Activated CD8-positive, alpha-beta memory T cell treated with anti-CD3 and anti-CD28 coated beads, Interleukin-2, amount 50 U/mL, for 1 hour (primary cell): ENCODE measurements around the gene EXOC6B.
"Not testable (repeated sequence)": the region's sequence is repeated elsewhere in the genome, so short reads cannot be mapped to it uniquely, and the experiment has no call there.

Experiments
- DNase-seq: peaks from one replicate; pipeline ENCODE4 v3.0.0-alpha.2; 2020; ENCODE audit errors: extremely low read depth

EXOC6B gene

DNA sequence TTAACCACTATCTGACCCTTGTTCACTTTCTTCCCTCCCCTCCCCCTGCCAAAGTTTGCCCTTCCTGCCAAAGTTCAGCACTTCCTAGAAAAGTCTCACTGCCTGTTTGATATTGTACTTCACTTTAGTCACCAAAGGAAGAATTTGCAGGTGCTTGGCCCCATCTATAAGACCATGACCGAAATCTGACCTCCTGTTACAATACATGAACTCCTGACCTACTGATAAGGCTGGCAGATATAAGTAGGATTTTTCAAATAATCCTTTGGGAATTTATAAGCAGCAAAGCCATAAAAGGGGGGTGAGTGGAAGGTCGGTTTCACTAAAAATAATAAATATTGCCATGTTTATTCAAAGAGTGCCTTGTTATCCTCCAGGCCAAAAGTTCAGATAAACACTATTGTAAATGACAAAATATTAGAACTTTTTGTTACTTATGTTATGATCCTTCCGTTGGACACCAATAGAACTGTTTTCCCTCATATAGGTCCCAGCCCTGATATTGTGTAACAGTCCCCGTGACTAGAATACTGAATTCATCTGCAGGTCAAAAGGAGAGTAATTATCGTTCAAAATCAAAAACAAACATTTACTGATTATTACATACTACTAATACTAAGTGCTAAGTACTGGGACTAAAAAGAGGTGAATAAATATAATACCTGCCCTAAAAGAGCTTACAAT lies 277.6 kb downstream of the EXOC6B start:
- no peak for DNase-seq

DNA sequence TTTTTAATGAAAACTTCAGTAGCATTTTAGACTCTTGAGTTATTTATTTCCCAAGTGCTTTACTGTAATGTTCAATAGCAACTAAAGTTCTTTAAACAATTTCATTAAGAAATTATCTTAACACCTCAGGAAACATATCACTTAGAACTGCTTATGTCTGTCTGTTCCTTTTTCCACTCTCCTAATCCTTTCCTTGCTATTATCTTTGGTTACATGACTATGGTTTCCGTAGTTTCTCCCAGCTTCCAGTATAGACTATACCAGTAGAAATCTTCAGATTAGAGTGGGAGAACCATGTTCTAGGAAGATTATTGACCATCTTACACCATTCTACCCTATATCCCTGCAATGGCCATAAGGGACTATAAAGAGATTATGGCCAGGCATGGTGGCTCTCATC lies 280.0 kb downstream of the EXOC6B start:
- DNase-seq, result no peak

DNA sequence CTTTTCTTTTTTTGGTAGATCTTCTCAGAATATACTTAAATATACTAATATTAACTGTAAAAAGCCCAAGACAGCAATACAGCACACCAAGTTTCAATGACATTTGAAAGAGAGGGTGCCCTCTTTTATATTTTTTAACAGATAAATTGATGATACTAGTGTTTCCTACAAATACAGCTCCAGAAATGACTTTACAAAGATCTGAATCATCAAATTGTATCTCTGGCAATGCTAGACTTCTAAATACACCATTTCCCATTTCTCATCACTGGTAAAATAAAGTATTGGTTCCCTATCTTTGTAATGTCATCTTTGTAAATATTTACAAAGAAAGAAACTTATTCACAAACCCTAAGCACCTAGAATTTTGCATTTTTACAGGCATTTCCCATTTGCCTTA lies 281.3 kb downstream of the EXOC6B start:
- no peak for DNase-seq

DNA sequence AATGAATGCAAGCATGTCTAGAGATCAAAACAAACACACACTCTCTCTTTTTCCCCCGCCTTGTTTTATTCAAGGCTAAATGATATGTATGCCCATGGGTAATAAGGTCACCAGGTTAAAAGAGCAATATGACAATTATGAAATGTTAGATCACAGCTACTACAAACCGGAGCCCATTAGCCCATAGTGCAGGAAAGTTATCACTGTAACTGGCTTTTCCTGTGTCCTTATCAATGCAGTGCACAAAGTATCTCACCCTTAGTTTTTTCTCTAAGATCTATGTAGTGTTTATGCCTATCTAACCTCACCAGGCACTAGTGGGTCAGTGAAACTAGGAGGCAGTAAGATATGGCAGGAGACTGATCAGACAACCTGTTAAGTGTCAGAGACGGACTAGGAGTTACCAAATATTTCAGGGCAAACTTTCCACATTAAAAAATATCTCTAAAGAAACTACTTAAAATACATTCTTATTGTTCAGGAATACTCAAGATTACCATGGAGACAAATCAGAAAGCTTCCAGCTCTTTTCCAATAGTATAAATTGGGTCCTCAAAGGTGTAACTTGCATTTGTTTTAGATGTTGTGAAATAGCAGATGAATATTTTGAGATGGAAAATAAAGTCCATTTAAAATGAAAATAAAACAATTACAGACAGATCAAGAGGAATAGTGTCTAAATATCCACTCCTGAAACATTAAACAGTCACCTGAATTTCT lies 282.2 kb downstream of the EXOC6B start:
- DNase-seq, result no peak

DNA sequence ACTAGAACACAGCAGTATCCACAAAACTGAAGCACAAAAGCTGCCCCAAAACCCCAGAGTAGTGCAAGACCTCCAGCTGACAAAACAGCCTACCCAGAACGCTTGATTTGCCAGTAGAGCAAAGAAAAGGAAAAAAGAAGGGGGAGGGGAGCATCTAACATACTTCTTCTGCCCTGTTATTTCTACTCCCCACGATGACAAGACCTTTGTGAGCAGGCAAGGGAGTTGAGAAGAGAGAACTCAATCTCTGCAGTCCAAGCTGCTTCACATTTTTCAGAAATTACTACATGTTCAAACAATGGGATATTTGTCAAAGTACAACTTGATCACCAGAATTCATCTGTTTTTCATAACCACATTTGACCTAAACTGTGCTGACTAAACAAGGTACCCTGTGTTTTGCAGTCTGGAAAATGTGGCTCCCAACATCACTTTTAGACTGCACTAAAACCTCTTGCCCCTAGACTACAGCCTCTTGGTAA lies 286.7 kb downstream of the EXOC6B start:
- DNase-seq, result no peak

DNA sequence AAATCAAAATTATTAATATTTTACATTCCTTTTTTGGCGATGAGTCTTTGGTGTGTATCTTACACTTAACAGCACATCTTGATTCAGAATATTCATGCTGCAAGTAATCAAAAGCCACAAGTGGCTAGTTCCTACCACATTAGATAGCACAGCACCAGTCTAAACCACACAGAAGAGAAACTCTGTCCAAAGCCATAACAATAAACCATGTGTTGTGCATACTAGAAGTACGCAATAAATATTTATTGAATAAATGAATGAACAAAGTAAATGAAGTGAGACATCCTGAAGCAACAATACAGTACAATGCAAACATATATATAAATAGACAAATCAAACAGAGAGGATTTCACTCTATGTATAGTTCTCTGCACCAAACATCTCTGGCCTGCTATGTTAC lies 287.3 kb downstream of the EXOC6B start:
- no peak for DNase-seq

DNA sequence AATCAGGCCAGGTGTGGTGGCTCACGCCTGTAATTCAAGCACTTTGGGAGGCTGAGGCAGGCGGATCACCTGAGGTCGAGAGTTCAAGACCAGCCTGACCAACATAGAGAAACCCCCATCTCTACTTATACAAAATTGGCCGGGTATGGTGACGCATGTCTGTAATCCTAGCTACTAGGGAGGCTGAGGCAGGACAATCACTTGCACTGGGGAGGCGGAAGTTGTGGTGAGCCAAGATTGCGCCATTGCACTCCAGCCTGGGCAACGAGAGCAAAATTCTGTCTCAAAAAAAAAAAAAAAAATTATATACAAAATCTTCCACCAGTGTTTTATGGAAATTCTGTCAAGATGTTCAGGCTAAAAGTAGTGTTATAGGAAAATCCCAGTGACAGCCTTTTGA lies 290.2 kb downstream of the EXOC6B start:
- not testable (repeated sequence) for DNase-seq

DNA sequence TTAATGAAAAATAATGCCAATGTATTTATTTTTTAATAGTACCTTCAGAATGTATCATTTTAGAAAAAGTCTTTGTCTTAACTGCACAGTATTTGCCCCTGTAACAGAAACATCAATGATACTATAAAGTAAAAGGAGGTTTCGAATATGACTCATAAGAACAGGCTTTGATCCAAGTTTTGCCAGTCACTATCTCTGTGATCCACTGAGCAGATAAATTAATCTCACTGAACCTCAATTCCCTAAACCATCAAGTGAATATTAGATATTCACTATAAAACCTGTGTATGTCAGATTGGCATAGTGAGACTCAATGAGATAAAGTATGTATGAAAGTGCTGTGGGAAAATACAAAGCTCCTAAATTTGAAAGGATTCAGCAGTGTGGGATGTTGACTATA lies 292.1 kb downstream of the EXOC6B start:
- no peak for DNase-seq

DNA sequence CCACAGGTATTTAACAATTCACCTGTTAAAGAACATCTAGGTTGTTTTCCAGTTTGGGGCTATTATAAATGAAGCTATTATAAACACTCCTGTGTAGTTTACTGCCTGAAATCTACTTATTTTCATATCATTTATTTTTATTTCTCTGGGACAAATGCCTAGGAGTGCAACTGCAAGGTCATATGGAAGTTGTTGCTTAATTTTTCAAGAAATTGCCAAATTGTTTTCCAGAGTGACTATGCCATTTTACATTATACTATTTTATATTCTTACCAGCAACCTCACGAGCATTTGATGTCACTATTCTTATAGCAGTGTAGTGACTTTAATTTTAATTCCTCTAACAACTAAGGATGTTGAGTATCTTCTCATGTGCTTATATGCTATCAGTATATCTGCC lies 298.4 kb downstream of the EXOC6B start:
- no peak for DNase-seq

DNA sequence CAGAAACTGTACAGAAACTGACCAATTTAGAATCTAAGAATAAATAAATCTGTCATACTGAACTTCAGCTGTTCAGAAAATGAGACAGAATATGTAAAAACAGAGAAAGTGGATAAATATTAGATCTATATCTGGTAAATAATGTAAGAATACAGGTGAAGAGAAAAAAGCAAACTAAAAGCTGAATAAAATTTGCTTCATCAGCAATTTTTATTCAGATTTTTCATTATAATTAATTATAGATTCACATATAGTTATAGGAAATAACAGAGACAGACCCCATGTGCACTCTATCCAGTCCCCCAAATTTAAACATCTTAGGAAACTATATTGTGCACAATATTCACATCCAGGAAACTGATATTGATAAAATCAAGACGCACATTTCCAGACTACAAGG lies 299.2 kb downstream of the EXOC6B start:
- DNase-seq, result no peak

DNA sequence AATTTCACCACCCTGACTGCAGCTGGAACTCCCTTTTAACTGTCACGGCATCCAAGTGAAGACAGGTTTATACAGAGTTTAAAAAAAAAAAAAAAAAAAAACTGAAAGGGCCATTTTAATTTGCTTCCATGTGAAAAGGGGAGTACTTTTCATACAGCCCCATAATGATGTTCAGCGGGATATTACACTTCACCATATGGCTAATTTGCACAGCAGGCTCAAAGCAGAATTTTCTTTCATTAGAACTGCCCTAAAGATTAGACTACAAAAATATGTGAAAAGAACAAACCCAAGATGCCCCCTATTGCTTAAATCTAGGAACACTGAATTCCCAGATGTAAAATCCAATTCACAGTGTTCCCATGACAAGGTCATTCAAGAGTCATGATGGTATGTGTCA lies 301.8 kb downstream of the EXOC6B start:
- no peak for DNase-seq

DNA sequence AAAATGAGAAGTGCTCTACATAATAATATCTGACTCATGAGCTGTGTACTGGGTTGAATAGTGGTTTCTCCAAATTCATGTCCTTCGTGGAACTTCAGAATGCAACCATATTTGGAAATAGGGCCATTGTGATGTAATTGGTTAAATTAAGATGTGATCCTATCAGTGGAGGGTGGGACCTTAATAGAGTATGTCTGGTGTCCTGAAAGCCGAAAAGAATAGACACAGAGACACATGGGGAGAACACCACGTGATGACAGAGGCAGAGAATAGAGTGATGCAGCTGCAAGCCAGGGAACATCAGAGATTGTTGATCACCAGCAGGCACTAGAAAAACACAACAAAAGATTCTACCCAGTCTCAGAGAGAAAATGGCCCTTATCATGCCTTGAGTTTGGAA lies 310.1 kb downstream of the EXOC6B start:
- no peak for DNase-seq

DNA sequence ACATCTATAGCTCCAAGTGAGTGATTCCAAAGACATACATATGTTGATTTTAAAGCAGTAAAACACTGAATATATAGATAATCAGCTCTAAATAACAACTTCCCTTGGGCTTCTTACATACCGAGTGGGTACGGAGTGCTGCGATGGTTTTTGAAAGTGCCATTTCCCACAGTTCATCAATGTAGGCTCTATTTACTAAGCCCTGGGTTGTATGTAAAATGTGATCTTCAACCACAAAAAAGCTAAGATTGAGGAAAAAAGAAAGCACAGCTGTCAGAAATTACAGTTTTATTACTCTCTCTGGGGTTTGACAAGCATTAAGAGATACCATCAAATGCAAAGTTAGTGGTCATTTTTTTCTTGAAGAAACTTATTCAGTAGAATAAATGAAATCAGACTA lies 312.8 kb downstream of the EXOC6B start:
- no peak for DNase-seq

DNA sequence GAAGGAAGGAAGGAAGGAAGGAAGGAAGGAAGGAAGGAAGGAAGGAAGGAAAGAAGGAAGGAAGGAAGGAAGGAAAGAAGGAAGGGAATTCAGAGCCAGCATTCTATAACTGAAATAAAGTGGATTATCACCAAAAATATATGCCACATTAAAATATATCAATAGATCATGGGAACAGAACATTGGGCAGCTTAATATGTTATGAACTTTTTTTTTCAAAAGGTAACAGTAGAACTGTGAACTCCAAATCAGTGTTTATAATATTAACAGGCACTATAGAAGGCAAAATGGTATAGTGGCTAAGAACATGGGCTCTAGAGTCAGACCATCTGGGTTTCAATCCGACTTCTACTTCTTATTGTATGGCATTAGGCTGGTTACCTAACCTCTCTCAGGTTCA lies 313.5 kb downstream of the EXOC6B start:
- DNase-seq, result no peak

DNA sequence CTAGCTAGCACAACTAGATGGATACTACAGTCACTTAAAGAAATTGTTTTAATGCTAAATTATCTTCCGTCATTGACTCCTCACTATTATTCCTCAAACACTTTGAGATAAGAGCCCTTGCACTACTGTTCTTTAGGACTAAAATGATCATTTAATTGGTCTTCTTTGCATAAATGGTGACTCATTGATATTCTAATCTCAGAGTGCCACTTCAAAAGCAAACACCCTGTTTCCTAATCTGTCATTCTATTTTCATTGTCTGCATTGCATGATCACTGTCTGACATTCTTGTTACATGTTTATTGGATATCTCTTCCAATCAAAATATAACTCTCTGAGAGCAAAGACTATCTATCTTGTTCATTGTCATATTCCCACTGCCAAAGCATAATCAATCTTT lies 313.9 kb downstream of the EXOC6B start:
- DNase-seq, result no peak

DNA sequence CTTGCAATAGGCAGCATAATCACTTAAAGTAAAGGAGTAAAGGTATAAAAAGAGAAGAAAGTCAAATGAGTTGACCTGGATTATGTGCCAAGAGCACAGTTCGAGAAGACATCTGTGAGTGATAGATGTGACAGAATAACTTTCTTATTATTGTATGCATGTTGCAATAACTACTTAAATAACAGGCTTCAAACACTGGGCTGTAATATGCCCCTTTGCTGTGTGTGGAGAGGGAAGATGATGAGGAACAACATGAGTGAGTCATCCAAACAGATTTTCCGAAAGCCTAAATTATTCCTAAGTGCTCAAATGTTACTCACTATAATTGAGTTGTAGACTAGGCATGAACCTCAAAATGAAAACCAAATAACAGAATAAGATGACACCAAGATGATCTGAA lies 328.1 kb downstream of the EXOC6B start:
- no peak for DNase-seq

DNA sequence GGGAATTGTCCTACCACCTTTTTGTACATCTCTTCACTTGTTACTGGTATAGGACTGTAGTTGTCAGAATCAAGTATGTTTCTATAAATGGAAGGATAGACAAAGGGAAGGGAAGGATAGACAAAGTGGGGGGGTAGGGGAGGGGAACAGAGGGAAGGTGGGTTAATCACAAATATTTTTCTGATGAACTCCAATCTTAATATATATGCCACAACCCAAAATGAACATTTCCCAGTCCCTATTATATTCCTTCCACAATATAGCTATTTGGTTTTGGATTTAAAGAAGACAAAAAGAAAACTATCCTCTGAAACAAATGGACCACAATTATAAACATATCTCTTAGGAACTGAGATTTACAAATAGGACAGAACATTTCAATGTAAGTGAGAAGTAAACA lies 329.4 kb downstream of the EXOC6B start:
- no peak for DNase-seq

DNA sequence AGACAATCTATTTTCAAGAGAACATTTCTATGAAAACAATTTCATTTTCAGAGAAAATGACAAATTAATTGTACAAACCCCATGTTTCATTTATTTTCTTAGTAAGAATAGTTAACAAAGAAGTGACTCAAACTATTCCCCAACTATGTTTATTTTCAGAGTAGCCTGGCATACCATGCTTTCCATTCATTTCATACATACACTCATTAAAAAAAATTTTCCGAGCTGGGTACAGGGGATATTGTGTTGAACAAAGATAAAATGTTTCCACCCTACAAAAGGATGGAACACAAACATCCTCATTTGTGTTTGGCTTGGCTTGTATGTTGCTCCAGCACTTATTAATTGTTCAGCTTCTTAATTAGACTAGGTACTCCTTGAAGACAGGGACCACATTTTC lies 331.4 kb downstream of the EXOC6B start:
- DNase-seq, result no peak

DNA sequence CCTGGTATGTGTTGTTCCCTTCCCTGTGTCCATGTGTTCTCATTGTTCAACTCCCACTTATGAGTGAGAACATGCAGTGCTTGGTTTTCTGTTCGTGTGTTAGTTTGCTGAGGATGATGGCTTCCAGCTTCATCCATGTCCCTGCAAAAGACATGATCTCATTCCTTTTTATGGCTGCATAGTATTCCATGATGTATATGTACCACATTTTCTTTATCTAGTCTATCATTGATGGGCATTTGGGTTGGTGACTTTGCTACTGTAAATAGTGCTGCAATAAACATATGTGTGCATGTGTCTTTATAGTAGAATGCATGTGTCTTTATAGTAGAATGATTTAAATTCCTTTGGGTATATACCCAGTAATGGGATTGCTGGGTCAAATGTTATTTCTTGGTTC lies 341.2 kb downstream of the EXOC6B start:
- DNase-seq, result not testable (repeated sequence)

DNA sequence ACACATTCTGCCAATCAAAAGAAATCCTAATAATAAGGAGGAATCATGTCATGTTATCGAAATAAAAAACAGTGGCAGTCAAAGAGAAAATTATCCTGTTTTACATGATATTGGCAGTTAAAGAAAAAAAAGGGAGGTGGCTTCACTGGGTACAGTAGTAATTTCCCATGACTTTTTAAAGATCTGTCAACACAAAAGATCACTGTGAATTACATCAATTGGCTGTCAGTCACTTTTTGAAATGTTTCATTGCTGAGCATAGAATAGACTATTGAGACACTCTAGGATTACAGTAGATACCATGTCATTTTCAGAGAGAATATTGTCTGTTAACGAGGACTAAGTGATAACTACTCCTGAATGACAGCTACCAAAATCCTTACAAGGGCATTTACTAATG lies 342.5 kb downstream of the EXOC6B start:
- no peak for DNase-seq

DNA sequence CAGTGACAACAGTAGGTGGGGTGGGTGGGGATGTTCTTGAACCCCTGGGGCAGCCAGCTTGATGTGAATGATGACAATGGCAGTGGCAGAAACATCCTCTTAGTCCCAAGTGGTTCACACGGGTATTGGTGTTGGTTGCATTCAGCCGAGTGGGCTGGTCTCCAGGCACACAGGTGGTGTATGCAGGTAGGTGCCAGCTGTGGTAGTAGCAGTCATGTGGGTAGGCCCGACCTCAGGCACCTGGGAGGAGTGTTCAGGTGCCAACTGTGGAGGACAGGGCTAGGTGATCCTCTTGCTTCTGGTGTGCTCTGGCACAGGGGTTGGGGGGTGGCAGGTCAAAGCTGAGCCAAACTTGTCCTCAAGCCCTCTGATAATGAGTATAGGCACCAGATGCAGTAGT lies 350.6 kb downstream of the EXOC6B start:
- no peak for DNase-seq

DNA sequence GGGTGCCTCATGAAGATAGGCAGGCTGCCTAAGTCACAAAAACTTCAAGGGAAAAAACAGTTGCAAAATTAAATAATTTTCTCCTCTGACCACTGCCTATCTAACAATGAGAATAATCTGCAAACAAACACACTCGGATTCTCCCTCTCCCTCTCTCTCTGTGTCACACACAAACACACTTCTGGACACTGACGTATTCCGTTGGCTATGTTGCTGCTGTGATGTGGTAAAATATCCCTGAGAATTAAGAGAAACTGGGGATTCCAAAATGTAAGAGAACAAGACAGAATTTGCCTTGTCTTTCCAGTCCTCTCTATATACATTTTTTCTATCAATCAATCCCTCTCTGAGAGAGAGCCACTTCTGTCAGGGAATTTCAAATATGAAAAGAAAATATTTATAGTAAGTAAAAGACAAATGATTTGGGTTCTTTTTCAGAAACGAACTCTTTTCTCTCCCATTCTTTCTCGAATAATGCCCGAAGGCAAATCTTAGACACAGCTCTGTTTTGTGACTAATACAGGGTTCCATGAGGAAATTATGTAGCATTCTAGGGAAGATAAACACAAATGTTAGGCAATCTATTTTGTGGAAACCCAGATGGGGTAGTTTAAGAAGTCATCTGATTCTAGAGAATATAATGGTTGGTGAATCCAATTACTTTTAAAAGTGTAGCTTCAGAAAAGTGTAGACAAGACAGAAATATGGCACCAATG lies 367.9 kb downstream of the EXOC6B start:
- DNase-seq, result no peak

DNA sequence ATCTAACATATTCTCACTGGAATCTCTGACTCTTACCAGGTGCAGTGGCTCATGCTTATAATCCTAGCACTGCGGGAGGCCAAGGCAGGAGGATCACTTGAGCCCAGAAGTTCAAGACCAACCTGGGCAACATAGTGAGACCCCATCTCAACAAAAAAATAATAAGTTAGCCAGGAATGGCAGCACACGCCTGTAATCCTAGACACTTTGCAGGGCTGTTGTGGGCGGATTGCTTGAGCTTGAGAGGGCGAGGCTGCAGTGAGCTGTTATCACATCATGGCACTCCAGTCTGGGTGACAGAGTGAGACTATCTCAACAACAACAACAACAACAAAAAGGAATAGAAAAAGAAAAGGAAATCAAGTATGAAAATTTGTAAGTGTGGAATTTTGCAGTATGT lies 371.6 kb downstream of the EXOC6B start:
- DNase-seq, result no peak
